Type B pancreatic cell (in vitro differentiated cells): ENCODE data around the gene NRXN2. TPM values are rescaled to one million over a fixed set of nuclear protein-coding genes. Genes with fewer than 3 reads are reported as not detected.

ENCODE experiments used
- DNase-seq: peaks from one replicate; pipeline ENCODE4 v3.0.0; 2021; ENCODE audit warnings: mixed read lengths; ENCODE audit not compliant: unreplicated experiment; ENCODE audit errors: extremely low spot score
- H3K27ac Mint-ChIP-seq: 2 replicates; pipeline ENCODE4 v1.8.0; 2021; ENCODE audit warnings: mild to moderate bottlenecking, mixed read lengths
- H3K27me3 Mint-ChIP-seq: 2 replicates; pipeline ENCODE4 v1.8.0; 2021; ENCODE audit warnings: mixed read lengths
- H3K36me3 Mint-ChIP-seq: 2 replicates; pipeline ENCODE4 v1.8.0; 2021; ENCODE audit warnings: mixed read lengths
- H3K4me1 Mint-ChIP-seq: one replicate; pipeline ENCODE4 v1.8.0; 2021; ENCODE audit warnings: mixed read lengths; ENCODE audit not compliant: unreplicated experiment
- H3K4me3 Mint-ChIP-seq: 2 replicates; pipeline ENCODE4 v1.8.0; 2021; ENCODE audit warnings: mild to moderate bottlenecking, mixed read lengths
- H3K9me3 Mint-ChIP-seq: 2 replicates; pipeline ENCODE4 v1.8.0; 2021; ENCODE audit warnings: mixed read lengths
- CTCF ChIP-seq: fragments of 200-600 bp; sonication (generic); conservative IDR thresholded peaks from 2 replicates; pipeline ENCODE4 v1.5.0; 2021; ENCODE audit warnings: antibody characterized with exemption, mild to moderate bottlenecking
- total RNA-seq: library from RNA; stranded (reverse); gene quantifications from 2 replicates; pipeline ENCODE4 v1.2.1, GENCODE V29; 2021; ENCODE audit warnings: low replicate concordance

NRXN2 gene
- total RNA-seq, 1 donor from 2014 or later: 22.1 TPM

GRCh38 chr11:64556721-64557250, 166.2 kb downstream of the NRXN2 start:
- Mint-ChIP-seq H3K27ac (no peak overlapping the region), H3K27me3 (peaks cover 2% of the 10 kb centered on the region)

More at GRCh38 chr11:64556721-64557250, 166.2 kb downstream of the NRXN2 start:
- H3K9me3 Mint-ChIP-seq: no peaks in the 10 kb centered on the region
- H3K4me3 Mint-ChIP-seq: no peak overlapping the region
- TF ChIP-seq CTCF: no peak
- H3K36me3 Mint-ChIP-seq: no peaks in the 10 kb centered on the region
- no peak for DNase-seq
- H3K4me1 Mint-ChIP-seq: peaks cover 21% of the 10 kb centered on the region

Other genes starting within 250 kb of the NRXN2 start
- 0.59 and 0.65 TPM in 2 replicates for gene SLC22A11, start 167.3 kb downstream of the NRXN2 start, total RNA-seq
- gene SLC22A12, start 132.0 kb downstream of the NRXN2 start, total RNA-seq: not detected in 2 replicates
- 3.0 and 11.7 TPM in 2 replicates for gene RASGRP2, start 20.9 kb upstream of the NRXN2 start, total RNA-seq
- 2.0 and 239 TPM in 2 replicates for gene PYGM, start 36.8 kb upstream of the NRXN2 start, total RNA-seq
- gene SF1, start 55.3 kb upstream of the NRXN2 start, total RNA-seq: 315 and 450 TPM in 2 replicates
- gene MAP4K2, start 80.0 kb upstream of the NRXN2 start, total RNA-seq: 8.6 and 20.2 TPM in 2 replicates
- gene MEN1, start 87.4 kb upstream of the NRXN2 start, total RNA-seq: 35.5 and 50.6 TPM in 2 replicates
- 20.1 and 47.7 TPM in 2 replicates for gene CDC42BPG, start 121.5 kb upstream of the NRXN2 start, total RNA-seq
- 86.6 and 121 TPM in 2 replicates for gene EHD1, start 155.4 kb upstream of the NRXN2 start, total RNA-seq
- gene ATG2A, start 194.0 kb upstream of the NRXN2 start, total RNA-seq: 26.8 and 30.8 TPM in 2 replicates
- gene PPP2R5B, start 201.5 kb upstream of the NRXN2 start, total RNA-seq: 14.8 and 19.4 TPM in 2 replicates
- gene GPHA2, start 212.7 kb upstream of the NRXN2 start, total RNA-seq: 0.85 TPM in 1 of 2 replicates, not detected in the other
- gene MAJIN, start 248.9 kb upstream of the NRXN2 start, total RNA-seq: not detected in 2 replicates